Panc1 (cell line): Measurements from ENCODE around the gene GZMM.

Experiments
- CTCF ChIP-seq: fragments of 450-650 bp; IDR thresholded peaks from 2 replicates; pipeline ENCODE4 v1.5.1; 2017; ENCODE audit warnings: mild to moderate bottlenecking
- SIN3A ChIP-seq: IDR thresholded peaks from 2 replicates; pipeline ENCODE4 v1.6.1; 2012; ENCODE audit warnings: low read depth, mild to moderate bottlenecking, low read length, moderate library complexity, borderline replicate concordance; ENCODE audit not compliant: insufficient read depth

GRCh38 chr19:584240-585001 is 40.6 kb downstream of the GZMM start:
- TF ChIP-seq SIN3A: 0 out of 2 replicates have a peak, but pooled peaks have one; percentile 55
- peak; percentile 94 for TF ChIP-seq CTCF
